OCI-LY3 (cell line): ENCODE results near the gene EFR3B.

Experiments used
- EZH2phosphoT487 ChIP-seq: fragments of 200-600 bp; shearing (Covaris generic); IDR thresholded peaks from 2 replicates; pipeline ENCODE4 v1.6.1; 2018; ENCODE audit warnings: antibody characterized with exemption, mixed run types, low read depth
- TF ChIP-seq, protein P1 (sequence below): fragments of 200-600, 300-600 bp; sonication (generic); IDR thresholded peaks from 2 replicates; pipeline ENCODE4 v1.5.1; 2014; ENCODE audit warnings: antibody characterized with exemption, low read length, low read depth

DNA sequence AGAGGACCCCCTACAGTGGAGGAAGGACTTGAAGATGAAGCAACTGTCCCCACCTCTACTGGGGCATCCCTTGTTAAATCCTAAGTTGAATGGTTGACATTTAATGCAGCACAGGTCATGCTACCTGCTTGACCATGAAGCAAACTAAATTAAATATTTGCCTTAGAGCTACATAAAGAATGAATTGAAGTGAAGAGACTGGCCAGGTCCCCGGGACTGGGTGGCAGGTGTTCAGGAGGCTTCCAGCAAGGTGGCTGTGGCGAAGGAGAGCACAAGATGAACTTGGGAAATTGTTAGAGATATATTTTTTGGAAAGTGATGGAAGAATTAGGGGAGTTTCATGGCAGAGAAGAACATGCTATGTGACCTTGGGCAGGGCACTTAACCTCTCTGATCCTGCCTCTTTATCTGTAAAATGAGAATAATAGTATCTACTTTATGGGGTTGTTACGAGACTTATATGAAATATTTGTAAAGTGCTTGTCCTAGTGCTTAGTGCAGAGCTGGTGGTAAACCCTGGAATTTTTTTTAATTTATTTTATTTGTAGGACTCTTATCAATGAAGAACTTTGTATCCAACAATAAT is 37.3 kb downstream of the EFR3B start:
- TF ChIP-seq, protein P1, sequence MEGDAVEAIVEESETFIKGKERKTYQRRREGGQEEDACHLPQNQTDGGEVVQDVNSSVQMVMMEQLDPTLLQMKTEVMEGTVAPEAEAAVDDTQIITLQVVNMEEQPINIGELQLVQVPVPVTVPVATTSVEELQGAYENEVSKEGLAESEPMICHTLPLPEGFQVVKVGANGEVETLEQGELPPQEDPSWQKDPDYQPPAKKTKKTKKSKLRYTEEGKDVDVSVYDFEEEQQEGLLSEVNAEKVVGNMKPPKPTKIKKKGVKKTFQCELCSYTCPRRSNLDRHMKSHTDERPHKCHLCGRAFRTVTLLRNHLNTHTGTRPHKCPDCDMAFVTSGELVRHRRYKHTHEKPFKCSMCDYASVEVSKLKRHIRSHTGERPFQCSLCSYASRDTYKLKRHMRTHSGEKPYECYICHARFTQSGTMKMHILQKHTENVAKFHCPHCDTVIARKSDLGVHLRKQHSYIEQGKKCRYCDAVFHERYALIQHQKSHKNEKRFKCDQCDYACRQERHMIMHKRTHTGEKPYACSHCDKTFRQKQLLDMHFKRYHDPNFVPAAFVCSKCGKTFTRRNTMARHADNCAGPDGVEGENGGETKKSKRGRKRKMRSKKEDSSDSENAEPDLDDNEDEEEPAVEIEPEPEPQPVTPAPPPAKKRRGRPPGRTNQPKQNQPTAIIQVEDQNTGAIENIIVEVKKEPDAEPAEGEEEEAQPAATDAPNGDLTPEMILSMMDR, result no peak
- no peak for TF ChIP-seq EZH2phosphoT487
